Fibroblast of peridontal ligament (primary cell): ENCODE results near the gene LRMDA.

ENCODE experiments used
- DNase-seq: peaks from one replicate; pipeline ENCODE4 v3.0.0-alpha.2; 2010; ENCODE audit errors: extremely low read depth

The LRMDA gene

GRCh38 chr10:75640803-75641202 lies 209.4 kb downstream of the LRMDA start:
- DNase-seq: no peak

GRCh38 chr10:75643405-75643804 lies 212.0 kb downstream of the LRMDA start:
- no peak for DNase-seq

GRCh38 chr10:75643944-75644692 lies 212.7 kb downstream of the LRMDA start:
- DNase-seq: no peak

- DNase-seq: no peak
Observed at GRCh38 chr10:75645704-75646103, 214.3 kb downstream of the LRMDA start.

- DNase-seq: no peak
Observed at GRCh38 chr10:75646218-75646915, 214.9 kb downstream of the LRMDA start.

GRCh38 chr10:75646916-75647315 lies 215.5 kb downstream of the LRMDA start:
- no peak for DNase-seq

- no peak for DNase-seq
Observed at GRCh38 chr10:75647675-75648074, 216.3 kb downstream of the LRMDA start.

- no peak for DNase-seq
Observed at GRCh38 chr10:75648351-75648750, 216.9 kb downstream of the LRMDA start.

GRCh38 chr10:75648854-75649253 lies 217.4 kb downstream of the LRMDA start:
- no peak for DNase-seq

GRCh38 chr10:75649466-75649865 lies 218.0 kb downstream of the LRMDA start:
- no peak for DNase-seq

- DNase-seq: no peak
Observed at GRCh38 chr10:75650648-75651047, 219.2 kb downstream of the LRMDA start.

- DNase-seq: peak; percentile 4
Observed at GRCh38 chr10:75651417-75651816, 220.0 kb downstream of the LRMDA start.

- no peak for DNase-seq
Observed at GRCh38 chr10:75652146-75652740, 220.8 kb downstream of the LRMDA start.

GRCh38 chr10:75653761-75654160 lies 222.3 kb downstream of the LRMDA start:
- no peak for DNase-seq

GRCh38 chr10:75654171-75654771 lies 222.8 kb downstream of the LRMDA start:
- DNase-seq: no peak

GRCh38 chr10:75654772-75655171 lies 223.3 kb downstream of the LRMDA start:
- no peak for DNase-seq

- DNase-seq: no peak
Observed at GRCh38 chr10:75655791-75656451, 224.5 kb downstream of the LRMDA start.

GRCh38 chr10:75657351-75657750 lies 225.9 kb downstream of the LRMDA start:
- no peak for DNase-seq

- no peak for DNase-seq
Observed at GRCh38 chr10:75658036-75658435, 226.6 kb downstream of the LRMDA start.

- no peak for DNase-seq
Observed at GRCh38 chr10:75658496-75658895, 227.1 kb downstream of the LRMDA start.

- DNase-seq: no peak
Observed at GRCh38 chr10:75658915-75659314, 227.5 kb downstream of the LRMDA start.

GRCh38 chr10:75660823-75661222 lies 229.4 kb downstream of the LRMDA start:
- no peak for DNase-seq
